CD14-positive monocyte (primary cell): ENCODE data around the gene PROM2. TPM values are rescaled to one million over a fixed set of nuclear protein-coding genes. Genes with fewer than 3 reads are reported as not detected.

Source experiments
- DNase-seq, 3 donors: peaks; one replicate each; pipeline ENCODE4 v3.0.0-alpha.2; 2011 to 2022
- H2AFZ ChIP-seq: 2 replicates; pipeline ENCODE4 v1.6.0; 2012; ENCODE audit warnings: mild to moderate bottlenecking, low read depth, low read length, inconsistent platforms; ENCODE audit not compliant: insufficient read depth, poor library complexity, severe bottlenecking
- H3K27ac ChIP-seq, 2 donors: 1 replicate in 1 of 2; 2 replicates in 1 of 2; pipeline ENCODE4 v1.5.1; 2012 to 2013; ENCODE audit warnings: low read length in 2 of 2, control low read depth in 1 of 2, inconsistent platforms in 1 of 2, low read depth in 1 of 2, mild to moderate bottlenecking in 1 of 2
- H3K27me3 ChIP-seq, 2 donors: one replicate each; pipeline versions ENCODE4 v1.6.0 to v1.6.1; 2011 to 2013; ENCODE audit warnings: low read length in 2 of 2; ENCODE audit not compliant: control insufficient read depth in 2 of 2, insufficient read depth in 2 of 2
- H3K36me3 ChIP-seq, 2 donors: replicated peaks in 1 of 2; 1 replicate in 1 of 2; 2 replicates in 1 of 2; pipeline versions ENCODE4 v1.5.1 to v1.6.1; 2012 to 2013; ENCODE audit warnings: low read length in 2 of 2, control low read depth in 1 of 2, inconsistent platforms in 1 of 2, mild to moderate bottlenecking in 1 of 2; ENCODE audit not compliant: insufficient read depth in 2 of 2, control insufficient read depth in 1 of 2
- H3K4me1 ChIP-seq, 2 donors: 1 replicate in 1 of 2; 2 replicates in 1 of 2; pipeline versions ENCODE4 v1.5.1 to v1.6.1; 2012 to 2013; ENCODE audit warnings: low read length in 2 of 2, control low read depth in 1 of 2, inconsistent platforms in 1 of 2, mild to moderate bottlenecking in 1 of 2, moderate library complexity in 1 of 2; ENCODE audit not compliant: insufficient read depth in 2 of 2, control insufficient read depth in 1 of 2
- H3K4me2 ChIP-seq: replicated peaks from 2 replicates; pipeline ENCODE3; 2012; ENCODE audit warnings: low read length, moderate library complexity, mild to moderate bottlenecking; ENCODE audit not compliant: poor library complexity, severe bottlenecking; ENCODE audit errors: extremely low read depth
- H3K4me3 ChIP-seq, 3 experiments: fragments of 200-600 bp in 1 of 3; sonication (generic) in 1 of 3; replicated peaks in 1 of 3; 1 replicate in 2 of 3; 2 replicates in 1 of 3; pipeline ENCODE4 v1.5.1; 2011 to 2013; ENCODE audit warnings: low read length in 3 of 3, mild to moderate bottlenecking in 3 of 3, control low read depth in 2 of 3, low read depth in 2 of 3, inconsistent platforms in 1 of 3, moderate library complexity in 1 of 3
- H3K79me2 ChIP-seq: 2 replicates; pipeline ENCODE4 v1.6.0; 2012; ENCODE audit warnings: mild to moderate bottlenecking, control low read depth, inconsistent platforms, low read length, moderate library complexity; ENCODE audit not compliant: insufficient read depth
- H3K9ac ChIP-seq: 2 replicates; pipeline ENCODE4 v1.6.0; 2017; ENCODE audit warnings: low read length, mild to moderate bottlenecking; ENCODE audit not compliant: insufficient read depth, poor library complexity, severe bottlenecking
- H3K9me3 ChIP-seq, 2 donors: replicated peaks in 1 of 2; 1 replicate in 1 of 2; 2 replicates in 1 of 2; pipeline versions ENCODE4 v1.5.1 to v1.6.1; 2012 to 2013; ENCODE audit warnings: low read length in 2 of 2, control low read depth in 1 of 2; ENCODE audit not compliant: control insufficient read depth in 1 of 2, insufficient read depth in 1 of 2
- H4K20me1 ChIP-seq: 2 replicates; pipeline ENCODE4 v1.6.0; 2012; ENCODE audit warnings: mild to moderate bottlenecking, low read length, control low read depth, moderate library complexity; ENCODE audit not compliant: insufficient read depth
- H3K27ac Mint-ChIP-seq, 7 donors: one replicate each; pipeline ENCODE4 v1.8.0; 2020; ENCODE audit warnings: mild to moderate bottlenecking in 7 of 7, mixed read lengths in 7 of 7, moderate library complexity in 6 of 7, inconsistent platforms in 2 of 7
- H3K27me3 Mint-ChIP-seq, 3 donors: one replicate each; pipeline ENCODE4 v1.8.0; 2021 to 2022; ENCODE audit warnings: low read depth in 3 of 3, mild to moderate bottlenecking in 3 of 3, mixed read lengths in 3 of 3, moderate library complexity in 3 of 3, inconsistent platforms in 1 of 3
- H3K36me3 Mint-ChIP-seq, 2 donors: one replicate each; pipeline ENCODE4 v1.8.0; 2020; ENCODE audit warnings: mixed read lengths in 2 of 2, inconsistent platforms in 1 of 2, mild to moderate bottlenecking in 1 of 2
- H3K4me1 Mint-ChIP-seq: one replicate; pipeline ENCODE4 v1.8.0; 2020; ENCODE audit warnings: mild to moderate bottlenecking, mixed read lengths
- H3K4me3 Mint-ChIP-seq, 2 donors: one replicate each; pipeline ENCODE4 v1.8.0; 2020; ENCODE audit warnings: mild to moderate bottlenecking in 2 of 2, mixed read lengths in 2 of 2, moderate library complexity in 1 of 2
- H3K9me3 Mint-ChIP-seq, 7 donors: one replicate each; pipeline ENCODE4 v1.8.0; 2020 to 2022; ENCODE audit warnings: mixed read lengths in 7 of 7, mild to moderate bottlenecking in 6 of 7, moderate library complexity in 6 of 7, inconsistent platforms in 2 of 7
- CTCF ChIP-seq: fragments of 200-600 bp; IDR thresholded peaks from one replicate; pipeline ENCODE4 v1.8.0; 2022; ENCODE audit warnings: antibody characterized with exemption, mild to moderate bottlenecking
- WGBS: methylation state at CpG from one replicate; pipeline ENCODE4 v1.1.5; 2013; ENCODE audit warnings: missing lambda C conversion rate; ENCODE audit not compliant: insufficient coverage; 5-methylcytosine and 5-hydroxymethylcytosine counted together
- intact Hi-C, 2 donors: fragments of 100-400 bp; cut with micrococcal nuclease; formaldehyde crosslinking; loops; one replicate each; pipeline versions ENCODE4 v1.15.0 to v1.15.1; 2023
- polyA plus RNA-seq, 3 donors: library from polyadenylated mRNA; depleted of rRNA in 1 of 3; unstranded in 2 of 3; stranded (reverse) in 1 of 3; fragments of 300-500 nt in 2 of 3; fragments of >200 nt in 1 of 3; fragmentation: Illumina TruSeq in 2 of 3; gene quantifications; 1 replicate in 2 of 3; 2 replicates in 1 of 3; pipeline ENCODE4 v1.2.3, GENCODE V29; 2012 to 2021

Gene PROM2
- polyA plus RNA-seq, 3 donors, result 0.41 TPM; not detected in 2

DNA sequence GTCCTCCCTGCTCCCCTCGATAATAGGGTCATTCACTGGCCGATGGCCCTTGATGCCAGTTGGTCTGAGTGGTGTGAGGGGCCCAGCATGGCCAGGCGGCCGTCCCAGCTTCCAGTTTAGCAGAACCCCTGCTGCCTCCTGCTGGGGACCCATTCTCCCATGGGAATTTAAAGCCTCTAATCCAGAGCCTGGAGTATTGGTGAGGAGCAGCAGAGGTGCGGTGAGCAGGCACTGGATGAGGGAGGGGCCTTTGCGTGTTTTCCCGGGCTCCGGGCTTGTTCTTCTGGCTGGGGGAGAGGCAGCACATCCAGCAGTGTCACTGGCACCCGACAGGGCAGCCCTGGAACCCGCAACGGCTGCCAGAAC, 40.3 kb downstream of the PROM2 start:
- no peak overlapping the region for H3K9ac ChIP-seq
- H3K4me3 Mint-ChIP-seq, result no peak overlapping the region
- no peaks in the 10 kb centered on the region for H3K36me3 ChIP-seq
- no peak overlapping the region for H3K27ac Mint-ChIP-seq
- DNase-seq, result no peak
- H3K27ac ChIP-seq, result no peak overlapping the region
- H3K4me1 ChIP-seq, result no peaks in the 10 kb centered on the region
- WGBS, result 95% methylated on average over 8 of the region's 11 CpGs
- no peak overlapping the region for H3K4me2 ChIP-seq
- intact Hi-C loops, result no loop called here
- H3K4me1 Mint-ChIP-seq, result no peaks in the 10 kb centered on the region
- no peaks in the 10 kb centered on the region for H3K27me3 ChIP-seq
- H3K79me2 ChIP-seq, result no peaks in the 10 kb centered on the region
- H4K20me1 ChIP-seq, result no peaks in the 10 kb centered on the region
- H2AFZ ChIP-seq, result no peak overlapping the region
- no peaks in the 10 kb centered on the region for H3K36me3 Mint-ChIP-seq
- H3K4me3 ChIP-seq, result no peak overlapping the region
- no peaks in the 10 kb centered on the region for H3K9me3 ChIP-seq
- no peak for TF ChIP-seq CTCF
- peaks cover 0 to 3% (median 0%) of the 10 kb centered on the region in 7 donors for H3K9me3 Mint-ChIP-seq
- peaks cover 0 to 2% (median 2%) of the 10 kb centered on the region in 3 donors for H3K27me3 Mint-ChIP-seq

DNA sequence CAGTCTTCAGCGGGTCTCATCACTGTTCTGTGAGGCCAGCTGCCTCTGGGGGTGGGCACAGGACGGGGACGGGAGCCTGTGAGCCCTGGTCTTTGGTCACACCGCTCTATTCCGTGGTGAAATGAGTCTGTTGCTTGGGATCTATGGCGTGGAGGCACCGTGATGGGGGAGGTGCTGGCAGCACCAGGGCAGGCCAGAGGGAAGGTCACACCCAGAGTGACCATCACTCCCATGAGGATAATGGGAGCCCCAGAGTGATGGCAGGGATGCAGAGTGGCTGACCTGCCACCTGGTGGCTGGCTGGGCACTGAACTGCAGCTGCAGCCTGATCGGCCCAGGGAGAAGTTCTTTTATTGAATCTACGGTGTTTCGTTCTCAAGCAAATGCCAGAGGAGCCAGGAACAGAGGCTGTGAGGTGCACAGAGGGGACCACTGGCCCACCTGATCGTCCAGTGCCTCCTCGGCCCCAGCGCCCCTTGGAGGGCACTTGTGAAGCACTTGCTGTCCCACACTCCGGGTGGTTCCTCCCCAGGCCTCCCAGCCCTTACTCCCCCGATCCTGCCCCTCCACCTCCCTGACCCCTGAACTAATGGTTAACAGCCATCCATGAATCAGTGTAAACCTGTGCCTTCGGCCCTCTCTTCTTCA, 40.8 kb downstream of the PROM2 start:
- peaks cover 1 to 2% (median 2%) of the 10 kb centered on the region in 3 donors for H3K27me3 Mint-ChIP-seq
- no peak overlapping the region for H2AFZ ChIP-seq
- H3K9ac ChIP-seq, result no peak overlapping the region
- intact Hi-C loops, result no loop called here
- no peak for DNase-seq
- no peak overlapping the region for H3K27ac ChIP-seq
- H3K27me3 ChIP-seq, result no peaks in the 10 kb centered on the region
- no peak for TF ChIP-seq CTCF
- no peak overlapping the region for H3K4me3 ChIP-seq
- H3K4me3 Mint-ChIP-seq, result no peak overlapping the region
- H3K27ac Mint-ChIP-seq, result no peak overlapping the region
- no peaks in the 10 kb centered on the region for H3K9me3 ChIP-seq
- H3K36me3 Mint-ChIP-seq, result no peaks in the 10 kb centered on the region
- no peaks in the 10 kb centered on the region for H3K4me1 ChIP-seq
- WGBS, result 89% methylated on average over 15 of the region's 16 CpGs
- no peaks in the 10 kb centered on the region for H3K4me1 Mint-ChIP-seq
- H3K36me3 ChIP-seq, result no peaks in the 10 kb centered on the region
- no peak overlapping the region for H3K4me2 ChIP-seq
- H3K79me2 ChIP-seq, result no peaks in the 10 kb centered on the region
- peaks cover 0 to 3% (median 0%) of the 10 kb centered on the region in 7 donors for H3K9me3 Mint-ChIP-seq
- no peaks in the 10 kb centered on the region for H4K20me1 ChIP-seq
